ENCODE measurements around the gene VSTM4. TPM values are rescaled to one million over a fixed set of nuclear protein-coding genes. Genes with fewer than 3 reads are reported as not detected.

The VSTM4 gene
- total RNA-seq, 1 donor from 2014 or later = 0.50 TPM

GRCh38 chr10:49089557-49090188 lies 25.6 kb downstream of the VSTM4 start:
- H3K4me3 ChIP-seq (ENCODE audit: low read depth, low read length) = no peak overlapping the region
- H3K27me3 ChIP-seq (ENCODE audit: control insufficient read depth, insufficient read depth, low read length) = no peaks in the 10 kb centered on the region
- no peak for TF ChIP-seq CTCF (IDR thresholded peaks at IDR 0.05; ENCODE audit: insufficient read depth, low read length, poor library complexity, severe bottlenecking)
- DNase-seq (ENCODE audit: low read depth) = no peak
- H3K36me3 ChIP-seq (ENCODE audit: control insufficient read depth, insufficient read depth, low read length) = no peaks in the 10 kb centered on the region

DNA sequence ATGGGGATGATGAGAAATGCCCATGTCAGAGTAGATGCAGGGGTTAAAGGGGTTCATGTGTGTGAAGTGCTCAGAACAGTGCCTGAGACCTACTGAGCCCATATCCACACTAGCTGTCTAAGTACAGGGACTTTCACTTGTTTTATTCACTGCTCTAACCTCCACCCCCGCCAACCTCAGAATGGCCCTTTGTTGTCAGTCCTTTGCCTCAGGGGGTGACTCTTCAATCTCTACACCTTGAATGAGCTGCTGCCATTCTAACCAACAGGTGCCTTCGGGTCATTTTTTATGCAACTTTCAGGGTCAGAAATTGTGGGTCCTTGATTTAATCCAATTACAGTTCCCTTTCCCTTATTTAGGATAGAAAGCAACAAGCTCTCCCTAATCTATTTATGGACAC lies 26.2 kb downstream of the VSTM4 start:
- DNase-seq (ENCODE audit: low read depth) = no peak
- no peaks in the 10 kb centered on the region for H3K36me3 ChIP-seq (ENCODE audit: control insufficient read depth, insufficient read depth, low read length)
- no peak for TF ChIP-seq CTCF (IDR thresholded peaks at IDR 0.05; ENCODE audit: insufficient read depth, low read length, poor library complexity, severe bottlenecking)
- no peaks in the 10 kb centered on the region for H3K27me3 ChIP-seq (ENCODE audit: control insufficient read depth, insufficient read depth, low read length)
- no peak overlapping the region for H3K4me3 ChIP-seq (ENCODE audit: low read depth, low read length)

- Histone ChIP-seq H3K36me3 (ENCODE audit: control insufficient read depth, insufficient read depth, low read length) (no peaks in the 10 kb centered on the region), H3K27me3 (ENCODE audit: control insufficient read depth, insufficient read depth, low read length) (no peaks in the 10 kb centered on the region), H3K4me3 (ENCODE audit: low read depth, low read length) (no peak overlapping the region)
- DNase-seq (ENCODE audit: low read depth) = no peak
- TF ChIP-seq CTCF (IDR thresholded peaks at IDR 0.05; ENCODE audit: insufficient read depth, low read length, poor library complexity, severe bottlenecking) = no peak
These were observed 28.4 kb downstream of the VSTM4 start for GRCh38 chr10:49086889-49087288.

DNA sequence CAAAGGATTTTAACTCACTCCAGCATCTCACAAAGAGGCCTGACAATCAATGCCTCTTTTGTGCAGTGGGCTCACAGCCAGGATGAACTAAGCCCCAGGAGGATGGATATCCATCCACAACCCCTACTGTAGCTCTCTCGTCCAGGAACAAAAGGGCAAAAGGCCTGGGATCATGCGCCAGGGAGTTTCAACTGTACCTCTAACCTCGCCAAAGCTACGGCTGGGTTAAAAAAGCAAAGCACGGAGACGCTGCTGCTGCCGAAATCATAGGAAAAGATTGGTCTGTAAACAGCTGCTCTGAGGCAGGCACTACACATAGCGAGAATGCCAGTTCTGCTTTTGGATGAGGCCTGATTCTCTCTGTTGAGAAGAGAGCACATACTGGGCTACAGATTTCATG lies 32.1 kb downstream of the VSTM4 start:
- no peak overlapping the region for H3K4me3 ChIP-seq (ENCODE audit: low read depth, low read length)
- no peak for TF ChIP-seq CTCF (IDR thresholded peaks at IDR 0.05; ENCODE audit: insufficient read depth, low read length, poor library complexity, severe bottlenecking)

DNA sequence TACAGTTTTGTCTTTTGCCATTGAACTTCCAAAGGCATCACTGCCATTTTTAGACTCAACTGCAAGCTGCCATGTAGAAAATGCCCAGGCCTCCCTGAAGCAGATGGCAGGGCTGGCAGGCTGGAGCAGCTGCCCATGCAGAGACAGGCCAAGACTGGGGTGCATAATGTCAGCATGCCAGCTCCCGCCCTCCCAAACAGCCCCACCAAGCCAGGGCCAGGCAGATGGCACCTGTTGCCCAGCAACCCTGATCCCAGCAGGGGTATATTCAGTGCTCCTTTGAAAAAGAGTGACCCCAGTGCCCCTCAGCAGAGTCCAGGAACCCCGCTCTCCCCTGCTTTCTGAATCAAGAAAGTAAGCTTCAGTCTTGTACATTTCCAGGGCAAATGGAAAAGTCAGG lies 32.6 kb downstream of the VSTM4 start:
- Histone ChIP-seq H3K27me3 (ENCODE audit: control insufficient read depth, insufficient read depth, low read length) (no peaks in the 10 kb centered on the region), H3K4me3 (ENCODE audit: low read depth, low read length) (no peak overlapping the region), H3K36me3 (ENCODE audit: control insufficient read depth, insufficient read depth, low read length) (no peaks in the 10 kb centered on the region)
- TF ChIP-seq CTCF (IDR thresholded peaks at IDR 0.05; ENCODE audit: insufficient read depth, low read length, poor library complexity, severe bottlenecking) = no peak
- no peak for DNase-seq (ENCODE audit: low read depth)

More for the DNA sequence above, 32.1 kb downstream of the VSTM4 start:
- DNase-seq (ENCODE audit: low read depth) = no peak
- no peaks in the 10 kb centered on the region for H3K27me3 ChIP-seq (ENCODE audit: control insufficient read depth, insufficient read depth, low read length)
- H3K36me3 ChIP-seq (ENCODE audit: control insufficient read depth, insufficient read depth, low read length) = no peaks in the 10 kb centered on the region
